CD4-positive, alpha-beta T cell treated with Interferon gamma for 1 hour (primary cell): Measurements from ENCODE around the gene LIMD2.

Experiments used
- DNase-seq: peaks from one replicate; pipeline ENCODE4 v3.0.0-alpha.2; 2020

The LIMD2 gene

GRCh38 chr17:63679214-63679613 lies 20.7 kb downstream of the LIMD2 start:
- DNase-seq = no peak

GRCh38 chr17:63676584-63676983 lies 23.3 kb downstream of the LIMD2 start:
- DNase-seq = no peak

- no peak for DNase-seq
Observed at GRCh38 chr17:63675607-63676546, 24.0 kb downstream of the LIMD2 start.

GRCh38 chr17:63675231-63675606 lies 24.7 kb downstream of the LIMD2 start:
- no peak for DNase-seq

GRCh38 chr17:63672856-63673255 lies 27.1 kb downstream of the LIMD2 start:
- no peak for DNase-seq

- DNase-seq = peak; percentile 26
Observed at GRCh38 chr17:63665527-63666214, 34.3 kb downstream of the LIMD2 start.

GRCh38 chr17:63659850-63660249 lies 40.1 kb downstream of the LIMD2 start:
- DNase-seq = no peak

- no peak for DNase-seq
Observed at GRCh38 chr17:63658366-63658765, 41.6 kb downstream of the LIMD2 start.

- DNase-seq = no peak
Observed at GRCh38 chr17:63657786-63658185, 42.1 kb downstream of the LIMD2 start.

GRCh38 chr17:63653050-63653449 lies 46.9 kb downstream of the LIMD2 start:
- no peak for DNase-seq

GRCh38 chr17:63652106-63652505 lies 47.8 kb downstream of the LIMD2 start:
- DNase-seq = no peak

GRCh38 chr17:63649813-63650212 lies 50.1 kb downstream of the LIMD2 start:
- DNase-seq = no peak

GRCh38 chr17:63647936-63648335 lies 52.0 kb downstream of the LIMD2 start:
- DNase-seq = no peak

- DNase-seq = no peak
Observed at GRCh38 chr17:63647065-63647725, 52.7 kb downstream of the LIMD2 start.

- no peak for DNase-seq
Observed at GRCh38 chr17:63646488-63646806, 53.5 kb downstream of the LIMD2 start.
